Mononuclear cell (primary cell): ENCODE data around the gene CHMP2B. TPM values are rescaled to one million over a fixed set of nuclear protein-coding genes. Genes with fewer than 3 reads are reported as not detected.
"Not testable (repeated sequence)": the region's sequence is repeated elsewhere in the genome, so short reads cannot be mapped to it uniquely, and the experiment has no call there.

Experiments
- H3K27me3 ChIP-seq: 2 replicates; pipeline ENCODE4 v1.6.0; 2011; ENCODE audit warnings: low read length, control low read depth; ENCODE audit not compliant: insufficient read depth
- H3K4me1 ChIP-seq: 2 replicates; pipeline ENCODE4 v1.5.1; 2011; ENCODE audit warnings: mild to moderate bottlenecking, low read length, control low read depth; ENCODE audit not compliant: insufficient read depth
- H3K4me3 ChIP-seq: 2 replicates; pipeline ENCODE4 v1.5.1; 2011; ENCODE audit warnings: mild to moderate bottlenecking, low read length, moderate library complexity
- H3K9me3 ChIP-seq: 2 replicates; pipeline ENCODE4 v1.5.1; 2011; ENCODE audit warnings: low read depth, mild to moderate bottlenecking, control low read depth, low read length
- total RNA-seq: library from RNA; depleted of rRNA; stranded (reverse); fragments of >200 nt; gene quantifications from one replicate; pipeline ENCODE4 v1.2.3, GENCODE V29; 2012

CHMP2B gene
- total RNA-seq, 1 donor, result 56.9 TPM

- Histone ChIP-seq H3K9me3 (no peaks in the 10 kb centered on the region), H3K4me1 (no peaks in the 10 kb centered on the region), H3K27me3 (no peaks in the 10 kb centered on the region), H3K4me3 (no peak overlapping the region)
Observed at GRCh38 chr3:87260270-87260669, 33.2 kb downstream of the CHMP2B start.

DNA sequence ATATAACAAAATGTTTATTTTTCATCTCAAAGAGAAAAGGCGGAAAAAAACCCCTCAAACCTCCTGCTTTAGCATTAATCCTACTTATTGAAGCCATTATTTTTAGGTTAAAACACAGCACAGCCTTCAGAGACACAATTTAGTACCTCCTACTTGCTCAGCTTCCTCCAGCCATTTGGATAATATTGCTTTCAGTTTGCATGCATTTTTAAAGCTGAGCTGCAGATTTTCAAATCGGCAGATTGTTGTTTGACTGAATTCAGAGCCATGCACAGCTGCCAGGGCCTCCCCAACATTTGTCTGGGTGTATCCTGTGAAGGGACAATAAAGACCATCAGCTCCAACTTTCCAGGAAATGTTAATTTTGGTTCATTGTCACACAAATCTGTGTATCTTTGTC is 34.8 kb downstream of the CHMP2B start:
- Histone ChIP-seq H3K9me3 (no peaks in the 10 kb centered on the region), H3K27me3 (no peaks in the 10 kb centered on the region), H3K4me1 (no peaks in the 10 kb centered on the region), H3K4me3 (no peak overlapping the region)

- Histone ChIP-seq H3K4me1 (peaks cover 8% of the 10 kb centered on the region), H3K9me3 (no peaks in the 10 kb centered on the region), H3K4me3 (no peak overlapping the region), H3K27me3 (no peaks in the 10 kb centered on the region)
Observed at GRCh38 chr3:87267953-87268645, 41.0 kb downstream of the CHMP2B start.

- no peaks in the 10 kb centered on the region for H3K9me3 ChIP-seq
- peaks cover 8% of the 10 kb centered on the region for H3K4me1 ChIP-seq
- no peak overlapping the region for H3K4me3 ChIP-seq
- no peaks in the 10 kb centered on the region for H3K27me3 ChIP-seq
Observed at GRCh38 chr3:87268646-87269211, 41.6 kb downstream of the CHMP2B start.

DNA sequence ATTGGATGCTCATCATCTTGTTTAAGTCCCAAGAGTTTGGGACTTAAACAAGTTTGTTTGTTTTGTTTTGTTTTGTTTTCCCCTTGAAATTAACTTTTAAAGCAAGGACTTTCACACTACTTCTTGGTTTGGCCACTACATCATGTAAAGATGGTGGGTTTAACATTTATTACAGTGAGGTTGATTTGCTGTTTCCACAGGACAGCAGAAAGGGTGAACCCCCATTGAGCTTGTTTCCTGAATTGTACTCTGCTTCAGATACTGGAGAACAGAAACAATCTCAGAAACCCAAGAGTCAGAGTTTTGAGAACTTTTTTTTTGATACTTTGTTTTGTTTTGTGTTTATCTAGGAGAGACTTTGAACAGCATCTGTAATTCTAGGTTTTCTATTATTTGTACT is 42.6 kb downstream of the CHMP2B start:
- Histone ChIP-seq H3K9me3 (no peaks in the 10 kb centered on the region), H3K4me1 (peaks cover 8% of the 10 kb centered on the region), H3K27me3 (no peaks in the 10 kb centered on the region), H3K4me3 (no peak overlapping the region)

- Histone ChIP-seq H3K27me3 (no peaks in the 10 kb centered on the region), H3K4me3 (no peak overlapping the region), H3K9me3 (no peaks in the 10 kb centered on the region), H3K4me1 (peaks cover 8% of the 10 kb centered on the region)
Observed at GRCh38 chr3:87270908-87271700, 44.0 kb downstream of the CHMP2B start.

DNA sequence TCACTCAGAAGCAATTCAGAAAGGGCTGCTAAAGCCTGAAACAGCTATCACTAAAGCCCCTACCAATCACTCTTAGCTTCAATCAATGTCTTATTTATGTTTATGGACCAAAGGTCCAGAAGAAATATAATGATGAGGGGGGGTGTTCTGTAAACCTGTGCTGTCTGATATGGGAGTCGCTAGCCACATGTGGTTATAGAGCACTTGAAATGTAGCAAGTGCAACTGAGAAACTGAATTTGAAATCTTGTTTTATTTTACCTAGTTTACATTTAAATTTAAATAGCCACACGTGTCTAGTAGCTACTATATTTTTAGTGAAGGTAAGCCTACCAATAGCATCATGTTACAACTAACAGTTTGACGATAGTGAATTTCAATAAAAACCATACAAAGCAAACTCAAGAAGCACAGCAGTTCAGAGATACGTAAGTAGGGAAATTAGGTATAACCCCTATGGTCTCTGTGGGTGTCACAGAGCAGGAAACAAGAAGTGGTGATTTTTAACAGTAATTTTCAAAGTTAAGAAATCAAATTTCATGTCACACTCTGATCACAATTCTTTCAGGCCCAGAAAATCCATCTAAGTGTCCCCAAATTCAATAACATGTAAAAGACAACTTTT is 45.7 kb downstream of the CHMP2B start:
- Histone ChIP-seq H3K27me3 (no peaks in the 10 kb centered on the region), H3K9me3 (no peaks in the 10 kb centered on the region), H3K4me3 (no peak overlapping the region), H3K4me1 (peaks cover 8% of the 10 kb centered on the region)

DNA sequence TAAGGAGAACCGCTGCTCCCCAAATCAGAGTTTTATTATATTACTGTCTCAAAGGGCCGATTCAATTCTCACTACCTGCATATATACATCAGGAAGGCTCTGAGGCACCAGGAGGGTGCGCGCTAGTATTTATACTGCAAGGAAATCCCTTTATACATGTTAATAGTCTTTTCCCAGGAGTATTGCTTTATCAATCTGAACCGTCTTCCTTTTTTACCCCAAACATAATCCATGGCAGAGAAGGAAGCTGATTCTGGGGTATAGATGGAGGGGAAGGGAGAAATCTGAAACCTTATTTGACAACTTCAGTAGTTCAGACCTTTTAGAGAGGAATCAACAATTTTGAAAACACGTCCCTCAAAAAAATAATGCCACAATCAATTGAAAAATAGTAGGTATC is 49.4 kb downstream of the CHMP2B start, which contains the start of gene POU1F1:
Gene POU1F1 (minus strand): TSS at position 101 of the 400 bp plus-strand sequence. CDS start 122 bp downstream, outside the sequence.
- Histone ChIP-seq H3K27me3 (no peaks in the 10 kb centered on the region), H3K9me3 (no peaks in the 10 kb centered on the region), H3K4me3 (no peak within 1 kb of the TSS), H3K4me1 (peaks cover 1% of the 10 kb centered on the region)

GRCh38 chr3:87287011-87287410 is 59.9 kb downstream of the CHMP2B start:
- Histone ChIP-seq H3K4me3 (no peak overlapping the region), H3K9me3 (no peaks in the 10 kb centered on the region), H3K4me1 (no peaks in the 10 kb centered on the region), H3K27me3 (no peaks in the 10 kb centered on the region)

- no peaks in the 10 kb centered on the region for H3K9me3 ChIP-seq
- no peaks in the 10 kb centered on the region for H3K4me1 ChIP-seq
- H3K27me3 ChIP-seq, result no peaks in the 10 kb centered on the region
- H3K4me3 ChIP-seq, result no peak overlapping the region
Observed at GRCh38 chr3:87288446-87288845, 61.3 kb downstream of the CHMP2B start.

DNA sequence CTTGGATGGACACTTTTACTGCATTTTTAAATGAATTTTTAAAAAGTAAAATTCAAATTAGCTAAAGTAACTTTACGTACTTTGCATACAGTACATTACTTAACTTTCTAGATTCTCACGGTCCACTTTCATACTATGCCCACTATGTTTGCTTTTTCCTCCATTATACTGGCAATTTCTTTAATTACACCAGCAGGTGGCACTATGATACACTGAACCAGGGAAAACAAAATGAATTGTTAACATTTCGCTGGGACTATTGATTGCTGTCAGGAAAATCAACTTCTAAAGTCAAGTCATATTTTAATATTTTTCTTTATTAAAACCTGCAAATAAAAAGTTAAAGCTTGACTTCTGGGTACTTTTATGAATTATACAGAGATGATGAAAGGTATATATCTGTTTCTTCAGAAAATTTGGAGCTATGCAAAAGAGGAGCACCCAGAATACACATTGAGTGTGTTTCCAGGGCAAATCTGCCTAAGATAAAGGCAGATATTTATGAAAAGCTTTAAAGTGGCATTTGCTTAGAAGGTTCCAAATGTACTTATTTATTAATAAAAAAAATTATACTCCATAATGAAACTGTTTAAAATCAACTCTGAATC is 71.1 kb downstream of the CHMP2B start:
- H3K27me3 ChIP-seq, result peaks cover 3% of the 10 kb centered on the region
- H3K9me3 ChIP-seq, result no peaks in the 10 kb centered on the region
- H3K4me1 ChIP-seq, result no peaks in the 10 kb centered on the region
- H3K4me3 ChIP-seq, result no peak overlapping the region

- not testable (repeated sequence) for H3K4me3 ChIP-seq, H3K4me1 ChIP-seq, H3K9me3 ChIP-seq, H3K27me3 ChIP-seq
Observed at GRCh38 chr3:87305031-87305430, 77.9 kb downstream of the CHMP2B start.
